ENCODE results near the gene METTL22. TPM values are rescaled to one million over a fixed set of nuclear protein-coding genes. Genes with fewer than 3 reads are reported as not detected.

Gene METTL22
- total RNA-seq, 1 donor from 2014 or later = 31.5 TPM

DNA sequence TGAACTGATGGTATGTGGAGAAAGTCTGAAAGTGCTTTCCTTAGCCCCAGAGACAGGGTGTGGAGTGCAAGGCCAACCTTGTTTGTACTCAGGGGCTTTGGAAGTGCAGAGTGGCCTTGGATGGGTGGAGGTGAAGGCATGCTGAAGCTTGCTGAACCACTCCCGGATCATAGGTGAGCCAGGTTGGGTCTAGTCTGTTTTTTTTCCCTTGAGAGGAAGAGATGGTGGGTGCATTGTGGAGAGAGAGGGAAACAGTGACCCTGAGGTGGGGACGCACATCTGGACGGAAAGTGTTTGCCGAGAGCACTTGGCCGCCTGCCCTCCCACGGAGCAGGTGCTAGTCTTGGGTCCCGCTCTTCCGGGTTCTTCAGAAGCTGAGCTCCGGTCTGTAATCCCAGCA is 65.4 kb downstream of the METTL22 start:
- no peak for DNase-seq (ENCODE audit: low spot score)

- DNase-seq (ENCODE audit: low spot score) = no peak
These were observed 68.2 kb downstream of the METTL22 start for GRCh38 chr16:8689686-8690085.

GRCh38 chr16:8691728-8692127 is 70.2 kb downstream of the METTL22 start:
- DNase-seq (ENCODE audit: low spot score) = no peak

DNA sequence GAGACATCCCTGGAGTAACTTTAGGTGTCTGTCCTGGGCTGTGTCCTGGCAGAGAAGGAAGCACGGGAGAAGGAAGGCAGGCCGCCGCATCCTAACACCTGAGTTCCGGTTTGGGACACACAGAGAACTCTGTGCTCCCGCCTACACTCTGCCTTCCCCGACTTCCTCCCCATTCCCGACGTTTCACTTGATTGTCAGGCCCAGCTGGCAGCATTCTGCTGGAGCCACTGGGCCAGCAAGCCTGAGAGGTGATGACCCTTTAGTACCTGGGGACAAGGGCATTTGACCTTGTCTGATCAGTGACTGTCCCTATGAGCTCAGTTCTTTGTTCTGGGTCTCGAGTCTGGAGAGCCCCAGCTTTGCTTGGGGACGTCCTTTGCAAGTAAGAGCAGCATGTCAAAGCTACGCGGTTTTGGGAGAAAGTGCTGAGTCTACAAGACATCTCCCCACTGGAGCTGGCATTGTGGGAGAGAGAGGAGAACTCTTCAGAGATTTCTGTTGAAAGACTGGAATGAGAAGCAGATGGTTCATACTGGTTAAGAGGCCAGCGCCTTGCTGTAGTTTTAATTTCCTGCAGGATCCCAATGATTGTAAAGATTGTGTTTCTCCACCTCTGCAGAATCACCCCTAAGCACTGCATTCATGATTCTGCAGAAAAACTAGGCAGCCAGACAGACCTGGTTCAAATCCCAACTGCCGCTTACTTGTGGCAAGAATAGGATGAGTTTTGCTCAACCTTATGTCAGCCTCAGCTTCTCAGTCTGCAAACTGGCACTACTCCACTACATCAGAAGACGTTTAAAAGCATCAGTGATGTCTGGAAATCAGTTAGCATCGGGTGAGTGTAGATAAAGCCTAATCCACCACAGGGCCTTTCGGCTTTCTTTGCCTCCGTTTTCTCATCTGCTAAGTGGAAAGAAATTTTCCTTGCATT is 73.6 kb downstream of the METTL22 start:
- no peak for DNase-seq (ENCODE audit: low spot score)

DNA sequence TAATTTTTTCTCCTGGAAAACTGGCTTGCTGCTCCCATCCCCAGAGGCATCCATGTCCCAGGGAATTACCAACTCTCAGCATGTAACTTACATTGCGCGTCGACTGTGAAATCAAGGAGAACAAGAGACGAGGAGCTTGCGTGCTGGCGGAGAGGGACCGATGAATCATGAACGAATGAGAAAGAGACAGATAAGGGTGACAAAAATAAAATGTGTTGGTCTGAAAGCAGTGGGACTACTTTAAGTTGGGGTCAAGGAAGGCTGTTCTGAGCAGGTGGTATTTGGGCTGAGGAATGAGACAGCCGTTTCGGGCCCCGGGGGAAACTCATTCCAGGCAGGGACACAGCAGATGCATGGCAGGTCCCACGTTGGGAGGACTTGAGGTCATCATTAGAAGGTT is 75.4 kb downstream of the METTL22 start:
- DNase-seq (ENCODE audit: low spot score) = no peak

- no peak for DNase-seq (ENCODE audit: low spot score)
These were observed 76.5 kb downstream of the METTL22 start for GRCh38 chr16:8697965-8698364.

Other genes starting within 250 kb of the METTL22 start
- not detected for gene TMEM114, start 31.2 kb upstream of the METTL22 start, total RNA-seq
- 4.4 TPM for gene ABAT, start 52.9 kb downstream of the METTL22 start, total RNA-seq
- 7.7 TPM for gene TMEM186, start 175.9 kb downstream of the METTL22 start, total RNA-seq
- gene PMM2, start 176.1 kb downstream of the METTL22 start, total RNA-seq = 51.8 TPM
- gene CARHSP1, start 247.3 kb downstream of the METTL22 start, total RNA-seq = 90.0 TPM